Trophoblast cell (in vitro differentiated cells and primary cell): ENCODE results near the gene KREMEN1.

Experiments used
- DNase-seq, 2 donors: peaks; one replicate each; pipeline ENCODE4 v3.0.0-alpha.2; 2016
- H2AFZ ChIP-seq: 2 replicates; pipeline ENCODE4 v1.6.1; 2013; ENCODE audit warnings: low read length, moderate library complexity, mild to moderate bottlenecking; ENCODE audit not compliant: insufficient read depth, poor library complexity
- H2AK5ac ChIP-seq: 2 replicates; pipeline ENCODE4 v1.6.1; 2013; ENCODE audit warnings: mild to moderate bottlenecking, low read length
- H2BK120ac ChIP-seq: 2 replicates; pipeline ENCODE4 v1.6.1; 2013; ENCODE audit warnings: low read length, mild to moderate bottlenecking, moderate library complexity; ENCODE audit not compliant: insufficient read depth, poor library complexity
- H2BK12ac ChIP-seq: 2 replicates; pipeline ENCODE4 v1.6.1; 2013; ENCODE audit warnings: mild to moderate bottlenecking, low read length, moderate library complexity
- H2BK5ac ChIP-seq: 2 replicates; pipeline ENCODE4 v1.6.1; 2013; ENCODE audit warnings: low read length, low read depth, moderate library complexity, mild to moderate bottlenecking; ENCODE audit not compliant: poor library complexity
- H3K14ac ChIP-seq: 2 replicates; pipeline ENCODE4 v1.6.1; 2013; ENCODE audit warnings: mild to moderate bottlenecking, low read length
- H3K18ac ChIP-seq: 2 replicates; pipeline ENCODE4 v1.6.1; 2013; ENCODE audit warnings: mild to moderate bottlenecking, low read length
- H3K23ac ChIP-seq: 2 replicates; pipeline ENCODE4 v1.6.1; 2013; ENCODE audit warnings: low read length
- H3K27ac ChIP-seq: 2 replicates; pipeline ENCODE4 v1.5.1; 2013; ENCODE audit warnings: low read depth, mild to moderate bottlenecking, inconsistent platforms, low read length, moderate library complexity
- H3K27me3 ChIP-seq: 2 replicates; pipeline ENCODE4 v1.6.1; 2013; ENCODE audit warnings: inconsistent platforms, mild to moderate bottlenecking, low read length, moderate library complexity; ENCODE audit not compliant: insufficient read depth
- H3K36me3 ChIP-seq, 2 experiments: 1 replicate in 1 of 2; 2 replicates in 1 of 2; pipeline ENCODE4 v1.6.1; 2013; ENCODE audit warnings: low read length in 2 of 2, mild to moderate bottlenecking in 2 of 2, moderate library complexity in 1 of 2; ENCODE audit not compliant: insufficient read depth in 2 of 2, control insufficient read depth in 1 of 2
- H3K4ac ChIP-seq: 2 replicates; pipeline ENCODE4 v1.6.1; 2013; ENCODE audit warnings: low read depth, mild to moderate bottlenecking, low read length, moderate library complexity
- H3K4me1 ChIP-seq, 2 experiments: 1 replicate in 1 of 2; 2 replicates in 1 of 2; pipeline ENCODE4 v1.6.1; 2013; ENCODE audit warnings: low read length in 2 of 2, mild to moderate bottlenecking in 2 of 2, moderate library complexity in 1 of 2; ENCODE audit not compliant: insufficient read depth in 2 of 2, control insufficient read depth in 1 of 2
- H3K4me2 ChIP-seq: 2 replicates; pipeline ENCODE4 v1.6.1; 2013; ENCODE audit warnings: inconsistent platforms, mild to moderate bottlenecking, low read length, moderate library complexity
- H3K4me3 ChIP-seq: 2 replicates; pipeline ENCODE4 v1.5.1; 2013; ENCODE audit warnings: mild to moderate bottlenecking, low read depth, low read length, inconsistent platforms
- H3K79me1 ChIP-seq: one replicate; pipeline ENCODE4 v1.6.1; 2013; ENCODE audit warnings: low read length
- H3K79me2 ChIP-seq: 2 replicates; pipeline ENCODE4 v1.6.1; 2013; ENCODE audit warnings: low read length, mild to moderate bottlenecking; ENCODE audit not compliant: control insufficient read depth, insufficient read depth, poor library complexity
- H3K9ac ChIP-seq: 2 replicates; pipeline ENCODE4 v1.6.1; 2013; ENCODE audit warnings: mild to moderate bottlenecking, low read length
- H3K9me3 ChIP-seq: 2 replicates; pipeline ENCODE4 v1.6.1; 2013; ENCODE audit warnings: low read depth, mild to moderate bottlenecking, control low read depth, inconsistent platforms, low read length; ENCODE audit not compliant: insufficient read depth
- H4K12ac ChIP-seq: 2 replicates; pipeline ENCODE4 v1.6.1; 2013; ENCODE audit warnings: low read depth, mild to moderate bottlenecking, low read length, moderate library complexity
- H4K8ac ChIP-seq: 2 replicates; pipeline ENCODE4 v1.6.1; 2013; ENCODE audit warnings: low read depth, mild to moderate bottlenecking, low read length, moderate library complexity
- H4K91ac ChIP-seq: one replicate; pipeline ENCODE4 v1.6.1; 2013; ENCODE audit warnings: low read depth, mild to moderate bottlenecking, low read length, moderate library complexity
- whole genome bisulfite sequencing: extraction: QIAGEN DNeasy Blood & Tissue Kit; methylation state at CpG from one replicate; pipeline ENCODE4 v1.1.7; 2013; ENCODE audit warnings: missing lambda C conversion rate; ENCODE audit not compliant: insufficient read length, insufficient coverage; ENCODE audit errors: extremely low coverage; 5-methylcytosine and 5-hydroxymethylcytosine counted together

Gene KREMEN1

GRCh38 chr22:29157759-29158535 is 85.1 kb downstream of the KREMEN1 start:
- H2AK5ac ChIP-seq = no peak overlapping the region
- H2BK12ac ChIP-seq = no peak overlapping the region
- peak in 1 of 2 donors; percentile 21 for DNase-seq
- H3K9me3 ChIP-seq = no peaks in the 10 kb centered on the region
- no peaks in the 10 kb centered on the region for H3K79me2 ChIP-seq
- no peak overlapping the region for H4K91ac ChIP-seq
- no peak overlapping the region for H4K12ac ChIP-seq
- peak overlapping the region; percentile 26 for H4K8ac ChIP-seq
- no peak overlapping the region for H3K14ac ChIP-seq
- no peak overlapping the region for H3K4ac ChIP-seq
- H2BK120ac ChIP-seq = no peak overlapping the region
- no peak overlapping the region for H3K9ac ChIP-seq
- no peak overlapping the region for H2AFZ ChIP-seq
- H3K36me3 ChIP-seq = no peaks in the 10 kb centered on the region
- H2BK5ac ChIP-seq = no peak overlapping the region
- no CpG with 5 or more reads among the region's 11 CpGs for WGBS
- H3K27me3 ChIP-seq = no peaks in the 10 kb centered on the region
- H3K4me1 ChIP-seq = peaks cover 2 to 4% of the 10 kb centered on the region in 2 experiments
- no peak overlapping the region for H3K23ac ChIP-seq
- H3K79me1 ChIP-seq = no peaks in the 10 kb centered on the region
- H3K18ac ChIP-seq = no peak overlapping the region
- H3K4me2 ChIP-seq = no peak overlapping the region
- H3K4me3 ChIP-seq = no peak overlapping the region
- no peak overlapping the region for H3K27ac ChIP-seq

- no peak overlapping the region for H2BK12ac ChIP-seq
- no peak overlapping the region for H2BK120ac ChIP-seq
- no peak overlapping the region for H3K9ac ChIP-seq
- H3K4me2 ChIP-seq = no peak overlapping the region
- H3K79me2 ChIP-seq = no peaks in the 10 kb centered on the region
- no peak overlapping the region for H4K91ac ChIP-seq
- WGBS = no CpG with 5 or more reads among the region's 5 CpGs
- H3K14ac ChIP-seq = no peak overlapping the region
- H2AK5ac ChIP-seq = no peak overlapping the region
- no peaks in the 10 kb centered on the region for H3K79me1 ChIP-seq
- no peak overlapping the region for H4K8ac ChIP-seq
- H3K23ac ChIP-seq = no peak overlapping the region
- no peak overlapping the region for H2BK5ac ChIP-seq
- no peaks in the 10 kb centered on the region for H3K9me3 ChIP-seq
- H3K36me3 ChIP-seq = no peaks in the 10 kb centered on the region
- no peak overlapping the region for H3K18ac ChIP-seq
- no peak overlapping the region for H4K12ac ChIP-seq
- no peak overlapping the region for H3K4ac ChIP-seq
- no peak for DNase-seq
- no peak overlapping the region for H2AFZ ChIP-seq
- no peak overlapping the region for H3K27ac ChIP-seq
- H3K4me3 ChIP-seq = no peak overlapping the region
- peaks cover 0 to 2% of the 10 kb centered on the region in 2 experiments for H3K4me1 ChIP-seq
- no peaks in the 10 kb centered on the region for H3K27me3 ChIP-seq
These were observed 85.7 kb downstream of the KREMEN1 start for GRCh38 chr22:29158546-29158945.

GRCh38 chr22:29163808-29164207 is 91.0 kb downstream of the KREMEN1 start:
- Histone ChIP-seq H2BK120ac (no peak overlapping the region), H3K4me2 (no peak overlapping the region), H3K79me1 (no peaks in the 10 kb centered on the region), H3K36me3 (no peaks in the 10 kb centered on the region), H3K18ac (no peak overlapping the region), H3K27ac (no peak overlapping the region), H4K12ac (no peak overlapping the region), H3K27me3 (no peaks in the 10 kb centered on the region), H3K4me1 (no peaks in the 10 kb centered on the region), H4K91ac (no peak overlapping the region), H2BK12ac (no peak overlapping the region), H3K4me3 (no peak overlapping the region), H3K23ac (no peak overlapping the region), H2AFZ (no peak overlapping the region), H3K9me3 (no peaks in the 10 kb centered on the region), H2BK5ac (no peak overlapping the region), H3K14ac (no peak overlapping the region), H2AK5ac (no peak overlapping the region), H3K4ac (no peak overlapping the region), H4K8ac (no peak overlapping the region), H3K79me2 (no peaks in the 10 kb centered on the region), H3K9ac (no peak overlapping the region)
- no peak for DNase-seq
- no CpG with 5 or more reads among the region's 13 CpGs for WGBS

DNA sequence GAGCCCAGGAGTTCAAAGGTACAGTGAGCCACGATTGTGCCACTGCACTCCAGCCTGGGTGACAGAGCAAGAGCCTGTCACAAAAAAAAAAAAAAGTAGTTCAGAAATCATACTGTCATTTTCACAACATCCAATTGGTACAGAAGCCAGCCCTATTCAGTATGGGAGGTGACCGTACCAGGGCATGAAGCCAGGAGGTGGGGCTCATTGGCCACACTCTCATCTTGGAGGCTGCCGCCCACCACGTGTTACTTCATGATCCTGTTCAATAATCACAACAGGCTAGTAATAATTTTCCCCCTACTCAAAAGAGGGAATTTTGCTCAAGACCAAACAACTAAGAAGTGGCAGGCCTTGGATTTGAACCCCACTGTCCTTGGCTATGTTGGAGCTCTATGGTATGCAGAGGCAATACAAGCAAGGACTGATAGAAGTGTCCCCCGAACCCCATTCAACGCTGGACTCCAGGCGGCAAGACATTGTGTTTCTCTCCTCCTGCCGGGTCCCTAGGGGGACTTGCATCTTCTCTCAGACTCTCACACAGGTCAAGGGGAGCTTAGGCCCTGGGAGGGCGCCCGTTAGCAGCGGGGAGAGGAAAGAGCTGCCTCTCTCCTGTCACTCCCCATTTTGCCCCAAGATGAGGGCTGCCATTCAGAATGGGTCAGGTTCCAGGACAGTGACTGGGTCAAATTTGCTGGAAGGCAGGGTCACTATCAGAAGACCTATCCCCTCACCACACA is 92.7 kb downstream of the KREMEN1 start:
- no peak overlapping the region for H2AK5ac ChIP-seq
- H2BK12ac ChIP-seq = no peak overlapping the region
- no peak overlapping the region for H4K12ac ChIP-seq
- H3K36me3 ChIP-seq = no peaks in the 10 kb centered on the region
- no peaks in the 10 kb centered on the region for H3K9me3 ChIP-seq
- H3K79me1 ChIP-seq = no peaks in the 10 kb centered on the region
- H3K4me3 ChIP-seq = peak overlapping the region; percentile 49
- no peak overlapping the region for H3K23ac ChIP-seq
- H3K27ac ChIP-seq = no peak overlapping the region
- no peak overlapping the region for H3K14ac ChIP-seq
- no peak overlapping the region for H2BK5ac ChIP-seq
- no peaks in the 10 kb centered on the region for H3K79me2 ChIP-seq
- no peak overlapping the region for H2AFZ ChIP-seq
- H3K27me3 ChIP-seq = no peaks in the 10 kb centered on the region
- H3K4me1 ChIP-seq = no peaks in the 10 kb centered on the region
- no peak for DNase-seq
- no peak overlapping the region for H3K9ac ChIP-seq
- no CpG with 5 or more reads among the region's 11 CpGs for WGBS
- no peak overlapping the region for H4K91ac ChIP-seq
- H3K4me2 ChIP-seq = peak overlapping the region; percentile 19
- H4K8ac ChIP-seq = no peak overlapping the region
- no peak overlapping the region for H2BK120ac ChIP-seq
- H3K4ac ChIP-seq = no peak overlapping the region
- no peak overlapping the region for H3K18ac ChIP-seq
